ENCODE measurements around the gene CTRL. TPM values are rescaled to one million over a fixed set of nuclear protein-coding genes. Genes with fewer than 3 reads are reported as not detected.

The CTRL gene
- polyA plus RNA-seq, 3 donors, result 0.69 to 17.4 (median 1.6) TPM

GRCh38 chr16:67902831-67903230 lies 28.8 kb downstream of the CTRL start:
- peaks cover 18 to 39% of the 10 kb centered on the region in 2 donors for H3K36me3 ChIP-seq (replicated peaks in 1 of 2; ENCODE audit: control insufficient read depth in 1 of 2, insufficient read depth in 2 of 2, low read length in 2 of 2)
- H3K4me3 ChIP-seq (replicated peaks in 1 of 3; ENCODE audit: low read depth in 2 of 3, low read length in 3 of 3), result no peak overlapping the region
- H4K20me1 ChIP-seq (ENCODE audit: insufficient read depth, low read length), result peaks cover 51% of the 10 kb centered on the region
- H3K27ac Mint-ChIP-seq, result peak overlapping the region in 1 of 7 donors; percentile 17
- no peaks in the 10 kb centered on the region for H3K9me3 ChIP-seq (replicated peaks in 1 of 2; ENCODE audit: control insufficient read depth in 1 of 2, insufficient read depth in 1 of 2, low read length in 2 of 2)
- H3K9ac ChIP-seq (ENCODE audit: insufficient read depth, low read length, poor library complexity, severe bottlenecking), result no peak overlapping the region
- peaks cover 0 to 3% (median 0%) of the 10 kb centered on the region in 7 donors for H3K9me3 Mint-ChIP-seq
- DNase-seq, result no peak
- intact Hi-C loops (cut with micrococcal nuclease), result no loop called here
- no peak overlapping the region for H3K4me2 ChIP-seq (replicated peaks; ENCODE audit: extremely low read depth, low read length, poor library complexity, severe bottlenecking)
- 100% methylated on average over 1 of the region's 4 CpGs for WGBS (ENCODE audit: insufficient coverage)
- no peak overlapping the region for H3K4me3 Mint-ChIP-seq
- peaks cover 13 to 40% of the 10 kb centered on the region in 2 donors for H3K36me3 Mint-ChIP-seq
- no peak for TF ChIP-seq CTCF (IDR thresholded peaks at IDR 0.05)
- H3K27ac ChIP-seq (ENCODE audit: low read depth in 1 of 2, low read length in 2 of 2), result no peak overlapping the region
- H3K27me3 Mint-ChIP-seq (ENCODE audit: low read depth in 3 of 3), result peaks cover 0 to 1% (median 0%) of the 10 kb centered on the region in 3 donors
- no peaks in the 10 kb centered on the region for H3K4me1 ChIP-seq (ENCODE audit: control insufficient read depth in 1 of 2, insufficient read depth in 2 of 2, low read length in 2 of 2)
- no peaks in the 10 kb centered on the region for H3K4me1 Mint-ChIP-seq
- peaks cover 46% of the 10 kb centered on the region for H3K79me2 ChIP-seq (ENCODE audit: insufficient read depth, low read length)
- no peaks in the 10 kb centered on the region for H3K27me3 ChIP-seq (ENCODE audit: control insufficient read depth in 2 of 2, insufficient read depth in 2 of 2, low read length in 2 of 2)
- no peak overlapping the region for H2AFZ ChIP-seq (ENCODE audit: insufficient read depth, low read depth, low read length, poor library complexity, severe bottlenecking)

GRCh38 chr16:67901734-67902133 lies 29.9 kb downstream of the CTRL start:
- Histone ChIP-seq H3K27me3 (ENCODE audit: control insufficient read depth in 2 of 2, insufficient read depth in 2 of 2, low read length in 2 of 2) (no peaks in the 10 kb centered on the region), H3K4me3 (replicated peaks in 1 of 3; ENCODE audit: low read depth in 2 of 3, low read length in 3 of 3) (no peak overlapping the region), H3K79me2 (ENCODE audit: insufficient read depth, low read length) (peaks cover 57% of the 10 kb centered on the region), H3K27ac (ENCODE audit: low read depth in 1 of 2, low read length in 2 of 2) (no peak overlapping the region), H3K9ac (ENCODE audit: insufficient read depth, low read length, poor library complexity, severe bottlenecking) (no peak overlapping the region), H3K36me3 (replicated peaks in 1 of 2; ENCODE audit: control insufficient read depth in 1 of 2, insufficient read depth in 2 of 2, low read length in 2 of 2) (peaks cover 15 to 39% of the 10 kb centered on the region in 2 donors), H3K4me1 (ENCODE audit: control insufficient read depth in 1 of 2, insufficient read depth in 2 of 2, low read length in 2 of 2) (no peaks in the 10 kb centered on the region), H3K9me3 (replicated peaks in 1 of 2; ENCODE audit: control insufficient read depth in 1 of 2, insufficient read depth in 1 of 2, low read length in 2 of 2) (no peaks in the 10 kb centered on the region), H4K20me1 (ENCODE audit: insufficient read depth, low read length) (peaks cover 57% of the 10 kb centered on the region), H2AFZ (ENCODE audit: insufficient read depth, low read depth, low read length, poor library complexity, severe bottlenecking) (no peak overlapping the region), H3K4me2 (replicated peaks; ENCODE audit: extremely low read depth, low read length, poor library complexity, severe bottlenecking) (no peak overlapping the region)
- H3K9me3 Mint-ChIP-seq, result peaks cover 0 to 3% (median 0%) of the 10 kb centered on the region in 7 donors
- H3K4me3 Mint-ChIP-seq, result no peak overlapping the region
- H3K4me1 Mint-ChIP-seq, result peaks cover 3% of the 10 kb centered on the region
- H3K36me3 Mint-ChIP-seq, result peaks cover 18 to 45% of the 10 kb centered on the region in 2 donors
- no CpG with 5 or more reads among the region's 5 CpGs for WGBS (ENCODE audit: insufficient coverage)
- TF ChIP-seq CTCF (IDR thresholded peaks at IDR 0.05), result no peak
- no peak for DNase-seq
- intact Hi-C loops (cut with micrococcal nuclease), result no loop called here
- H3K27ac Mint-ChIP-seq, result no peak overlapping the region
- H3K27me3 Mint-ChIP-seq (ENCODE audit: low read depth in 3 of 3), result peaks cover 0 to 1% (median 0%) of the 10 kb centered on the region in 3 donors

All from CD14-positive monocyte (primary cell).